HepG2 (cell line): ENCODE measurements around the gene LENG1. TPM values are rescaled to one million over a fixed set of nuclear protein-coding genes. Genes with fewer than 3 reads are reported as not detected.

Source experiments
- ELF3 ChIP-seq: IDR thresholded peaks from 2 replicates; pipeline ENCODE4 v1.6.1; 2016; ENCODE audit warnings: missing genetic modification reagents, missing compliant biosample characterization
- MXD3 ChIP-seq: IDR thresholded peaks from 2 replicates; pipeline ENCODE4 v1.6.1; 2016; ENCODE audit warnings: mild to moderate bottlenecking, missing biosample characterization, missing genetic modification reagents
- NFIB ChIP-seq: sonication (generic); formaldehyde crosslinking; IDR thresholded peaks from 2 replicates; pipeline ENCODE4 v1.9.0; 2021; ENCODE audit warnings: missing genetic modification reagents, mild to moderate bottlenecking, borderline replicate concordance
- RAD21 ChIP-seq: fragments of 450-650 bp; formaldehyde crosslinking; IDR thresholded peaks from 2 replicates; pipeline ENCODE4 v1.5.0; 2020; ENCODE audit warnings: mild to moderate bottlenecking
- SOX6 ChIP-seq, 2 experiments: fragments of 450-650 bp in 1 of 2; sonication (generic) in 1 of 2; formaldehyde crosslinking in 1 of 2; IDR thresholded peaks; 2 replicates each; pipeline versions ENCODE4 v1.4.0 to v1.6.1; 2017 to 2020; ENCODE audit warnings: antibody characterized with exemption in 1 of 2, mild to moderate bottlenecking in 1 of 2, missing genetic modification reagents in 1 of 2
- TAF15 ChIP-seq: fragments of 200-400 bp; formaldehyde crosslinking; IDR thresholded peaks from one replicate; pipeline ENCODE4 v1.6.1; 2018; ENCODE audit warnings: mild to moderate bottlenecking, low read depth, low read length; ENCODE audit not compliant: poor library complexity, severe bottlenecking
- TEAD3 ChIP-seq: optimal IDR thresholded peaks from 2 replicates; pipeline ENCODE3; 2016; ENCODE audit warnings: borderline replicate concordance
- TOE1 ChIP-seq: sonication (generic); formaldehyde crosslinking; IDR thresholded peaks from 2 replicates; pipeline ENCODE4 v1.4.0; 2020; ENCODE audit warnings: mild to moderate bottlenecking, missing genetic modification reagents
- ZMYM4 ChIP-seq: sonication (generic); formaldehyde crosslinking; IDR thresholded peaks from 2 replicates; pipeline ENCODE4 v1.8.1; 2023; ENCODE audit warnings: mild to moderate bottlenecking, missing genetic modification reagents
- ZNF256 ChIP-seq: sonication (generic); formaldehyde crosslinking; conservative IDR thresholded peaks from 2 replicates; pipeline ENCODE4 v1.4.0; 2020; ENCODE audit warnings: missing genetic modification reagents
- ZNF720 ChIP-seq: sonication (generic); formaldehyde crosslinking; IDR thresholded peaks from 2 replicates; pipeline ENCODE4 v1.4.0; 2020; ENCODE audit warnings: missing genetic modification reagents
- polyA plus RNA-seq, 8 experiments: library from polyadenylated mRNA; depleted of rRNA in 3 of 8; stranded (reverse) in 7 of 8; unstranded in 1 of 8; fragments of >200 nt; fragmentation: Illumina TruSeq in 4 of 8; extraction: Trizol in 4 of 8; gene quantifications; 2 replicates each; pipeline versions ENCODE4 v1.2.1 to v1.2.3, GENCODE V29; 2011 to 2016; ENCODE audit warnings: low read depth in 4 of 8, missing spikeins in 1 of 8, mixed read lengths in 1 of 8; ENCODE audit not compliant: insufficient read depth in 1 of 8
- total RNA-seq, 5 experiments: library from RNA; depleted of rRNA; stranded (reverse); fragments of >200 nt; fragmentation: Illumina TruSeq; extraction: Trizol; gene quantifications; 2 replicates each; pipeline ENCODE4 v1.2.3, GENCODE V29; 2016; ENCODE audit warnings: low read depth in 1 of 5
- TF ChIP-seq, protein P1 (sequence below): sonication (generic); formaldehyde crosslinking; IDR thresholded peaks from 2 replicates; pipeline ENCODE4 v1.5.0; 2020; ENCODE audit warnings: mild to moderate bottlenecking, missing genetic modification reagents, borderline replicate concordance
- TF ChIP-seq, protein P2 (sequence below): sonication (generic); formaldehyde crosslinking; IDR thresholded peaks from 2 replicates; pipeline ENCODE4 v1.4.0; 2020; ENCODE audit warnings: missing genetic modification reagents, borderline replicate concordance
- TF ChIP-seq, protein P3 (sequence below): IDR thresholded peaks from 2 replicates; pipeline ENCODE4 v1.6.1; 2016
- TF ChIP-seq, protein P4 (sequence below): fragments of 450-650 bp; IDR thresholded peaks from 2 replicates; pipeline ENCODE4 v1.6.1; 2017

Gene LENG1
- total and polyA plus RNA-seq, 2 of the 13 experiments (the other 11 are each of a cell fraction or from before 2014, with no cell fraction given), result 1.8 to 3.8 TPM

GRCh38 chr19:54189145-54189734, 29.7 kb upstream of the LENG1 start, which contains the start of gene MBOAT7 (continued):
- TF ChIP-seq MXD3 (CRISPR knock-in tag), result no peak
- peak; percentile 53; the same call in 1 of the 2 replicates for TF ChIP-seq ZMYM4 (CRISPR knock-in tag)
- TF ChIP-seq ELF3, result peak; percentile 50; the same call in 1 of the 2 replicates
- TF ChIP-seq, protein P1, sequence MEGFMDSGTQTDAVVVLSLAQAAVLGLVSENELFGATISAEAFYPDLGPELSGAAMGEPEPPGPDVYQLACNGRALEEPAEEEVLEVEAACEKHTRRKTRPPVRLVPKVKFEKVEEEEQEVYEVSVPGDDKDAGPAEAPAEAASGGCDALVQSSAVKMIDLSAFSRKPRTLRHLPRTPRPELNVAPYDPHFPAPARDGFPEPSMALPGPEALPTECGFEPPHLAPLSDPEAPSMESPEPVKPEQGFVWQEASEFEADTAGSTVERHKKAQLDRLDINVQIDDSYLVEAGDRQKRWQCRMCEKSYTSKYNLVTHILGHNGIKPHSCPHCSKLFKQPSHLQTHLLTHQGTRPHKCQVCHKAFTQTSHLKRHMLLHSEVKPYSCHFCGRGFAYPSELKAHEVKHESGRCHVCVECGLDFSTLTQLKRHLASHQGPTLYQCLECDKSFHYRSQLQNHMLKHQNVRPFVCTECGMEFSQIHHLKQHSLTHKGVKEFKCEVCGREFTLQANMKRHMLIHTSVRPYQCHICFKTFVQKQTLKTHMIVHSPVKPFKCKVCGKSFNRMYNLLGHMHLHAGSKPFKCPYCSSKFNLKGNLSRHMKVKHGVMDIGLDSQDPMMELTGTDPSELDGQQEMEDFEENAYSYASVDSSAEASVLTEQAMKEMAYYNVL (CRISPR knock-in tag), result no peak
- TF ChIP-seq TOE1 (CRISPR knock-in tag), result no peak
- TF ChIP-seq NFIB, result no peak
- TF ChIP-seq ZNF720 (CRISPR knock-in tag), result no peak
- no peak for TF ChIP-seq SOX6 (IDR thresholded peaks at IDR 0.05)
- no peak for TF ChIP-seq SOX6 (CRISPR knock-in tag; IDR thresholded peaks at IDR 0.05)
- peak; percentile 91 for TF ChIP-seq RAD21 (CRISPR knock-in tag)
- TF ChIP-seq TEAD3 (CRISPR knock-in tag), result peak; percentile 18
- no peak for TF ChIP-seq ZNF256
- TF ChIP-seq, protein P2, sequence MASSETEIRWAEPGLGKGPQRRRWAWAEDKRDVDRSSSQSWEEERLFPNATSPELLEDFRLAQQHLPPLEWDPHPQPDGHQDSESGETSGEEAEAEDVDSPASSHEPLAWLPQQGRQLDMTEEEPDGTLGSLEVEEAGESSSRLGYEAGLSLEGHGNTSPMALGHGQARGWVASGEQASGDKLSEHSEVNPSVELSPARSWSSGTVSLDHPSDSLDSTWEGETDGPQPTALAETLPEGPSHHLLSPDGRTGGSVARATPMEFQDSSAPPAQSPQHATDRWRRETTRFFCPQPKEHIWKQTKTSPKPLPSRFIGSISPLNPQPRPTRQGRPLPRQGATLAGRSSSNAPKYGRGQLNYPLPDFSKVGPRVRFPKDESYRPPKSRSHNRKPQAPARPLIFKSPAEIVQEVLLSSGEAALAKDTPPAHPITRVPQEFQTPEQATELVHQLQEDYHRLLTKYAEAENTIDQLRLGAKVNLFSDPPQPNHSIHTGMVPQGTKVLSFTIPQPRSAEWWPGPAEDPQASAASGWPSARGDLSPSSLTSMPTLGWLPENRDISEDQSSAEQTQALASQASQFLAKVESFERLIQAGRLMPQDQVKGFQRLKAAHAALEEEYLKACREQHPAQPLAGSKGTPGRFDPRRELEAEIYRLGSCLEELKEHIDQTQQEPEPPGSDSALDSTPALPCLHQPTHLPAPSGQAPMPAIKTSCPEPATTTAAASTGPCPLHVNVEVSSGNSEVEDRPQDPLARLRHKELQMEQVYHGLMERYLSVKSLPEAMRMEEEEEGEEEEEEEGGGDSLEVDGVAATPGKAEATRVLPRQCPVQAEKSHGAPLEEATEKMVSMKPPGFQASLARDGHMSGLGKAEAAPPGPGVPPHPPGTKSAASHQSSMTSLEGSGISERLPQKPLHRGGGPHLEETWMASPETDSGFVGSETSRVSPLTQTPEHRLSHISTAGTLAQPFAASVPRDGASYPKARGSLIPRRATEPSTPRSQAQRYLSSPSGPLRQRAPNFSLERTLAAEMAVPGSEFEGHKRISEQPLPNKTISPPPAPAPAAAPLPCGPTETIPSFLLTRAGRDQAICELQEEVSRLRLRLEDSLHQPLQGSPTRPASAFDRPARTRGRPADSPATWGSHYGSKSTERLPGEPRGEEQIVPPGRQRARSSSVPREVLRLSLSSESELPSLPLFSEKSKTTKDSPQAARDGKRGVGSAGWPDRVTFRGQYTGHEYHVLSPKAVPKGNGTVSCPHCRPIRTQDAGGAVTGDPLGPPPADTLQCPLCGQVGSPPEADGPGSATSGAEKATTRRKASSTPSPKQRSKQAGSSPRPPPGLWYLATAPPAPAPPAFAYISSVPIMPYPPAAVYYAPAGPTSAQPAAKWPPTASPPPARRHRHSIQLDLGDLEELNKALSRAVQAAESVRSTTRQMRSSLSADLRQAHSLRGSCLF, result no peak
- TF ChIP-seq, protein P3, sequence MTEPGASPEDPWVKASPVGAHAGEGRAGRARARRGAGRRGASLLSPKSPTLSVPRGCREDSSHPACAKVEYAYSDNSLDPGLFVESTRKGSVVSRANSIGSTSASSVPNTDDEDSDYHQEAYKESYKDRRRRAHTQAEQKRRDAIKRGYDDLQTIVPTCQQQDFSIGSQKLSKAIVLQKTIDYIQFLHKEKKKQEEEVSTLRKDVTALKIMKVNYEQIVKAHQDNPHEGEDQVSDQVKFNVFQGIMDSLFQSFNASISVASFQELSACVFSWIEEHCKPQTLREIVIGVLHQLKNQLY (CRISPR knock-in tag), result no peak
- no peak for TF ChIP-seq TAF15
- TF ChIP-seq, protein P4, sequence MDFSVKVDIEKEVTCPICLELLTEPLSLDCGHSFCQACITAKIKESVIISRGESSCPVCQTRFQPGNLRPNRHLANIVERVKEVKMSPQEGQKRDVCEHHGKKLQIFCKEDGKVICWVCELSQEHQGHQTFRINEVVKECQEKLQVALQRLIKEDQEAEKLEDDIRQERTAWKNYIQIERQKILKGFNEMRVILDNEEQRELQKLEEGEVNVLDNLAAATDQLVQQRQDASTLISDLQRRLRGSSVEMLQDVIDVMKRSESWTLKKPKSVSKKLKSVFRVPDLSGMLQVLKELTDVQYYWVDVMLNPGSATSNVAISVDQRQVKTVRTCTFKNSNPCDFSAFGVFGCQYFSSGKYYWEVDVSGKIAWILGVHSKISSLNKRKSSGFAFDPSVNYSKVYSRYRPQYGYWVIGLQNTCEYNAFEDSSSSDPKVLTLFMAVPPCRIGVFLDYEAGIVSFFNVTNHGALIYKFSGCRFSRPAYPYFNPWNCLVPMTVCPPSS, result no peak
